Right lobe of liver (tissue), 4 donors: ENCODE measurements around the gene ELOVL6.
A peak's percentile ranks its signal among the peaks of the same experiment; 100 is the strongest.

Experiments
- CTCF ChIP-seq, 4 donors: fragments of 200-600 bp in 3 of 4; fragments of 450-650 bp in 1 of 4; IDR thresholded peaks; one replicate each; pipeline versions ENCODE4 v1.5.1 to v1.8.0; 2016 to 2022; ENCODE audit warnings: antibody characterized with exemption in 4 of 4, mild to moderate bottlenecking in 2 of 4
- POLR2A ChIP-seq: fragments of 450-650 bp; IDR thresholded peaks from one replicate; pipeline ENCODE4 v1.6.1; 2017; ENCODE audit warnings: antibody characterized with exemption, mild to moderate bottlenecking
- donor health status: DM: no; HTN: no; CAD: no.
- donor health status: DM: no; HTN: no; CAD: no.
- donor health status: DM: no; HTN: yes; CAD: no.

GRCh38 chr4:110165382-110166286 is 32.8 kb downstream of the ELOVL6 start:
- peak; percentile 11 for TF ChIP-seq POLR2A
- TF ChIP-seq CTCF (IDR thresholded peaks at IDR 0.05), result no peak
